SU-DHL-6 (cell line): ENCODE measurements around the gene FAM185A.
A peak's percentile ranks its signal among the peaks of the same experiment; 100 is the strongest.
"Not testable (repeated sequence)": the region's sequence is repeated elsewhere in the genome, so short reads cannot be mapped to it uniquely, and the experiment has no call there.

Experiments
- H2AFZ ChIP-seq: fragments of 200-600 bp; sonication (generic); 2 replicates; pipeline ENCODE4 v1.6.1; 2014; ENCODE audit warnings: low read depth, mild to moderate bottlenecking, moderate library complexity, mixed read lengths, antibody characterized with exemption, low read length; ENCODE audit not compliant: severe bottlenecking
- H3F3A ChIP-seq: fragments of 200-600 bp; shearing (Covaris generic); 2 replicates; pipeline ENCODE4 v1.6.0; 2016; ENCODE audit warnings: antibody characterized with exemption, mild to moderate bottlenecking; ENCODE audit not compliant: insufficient read depth
- H3K27ac ChIP-seq: fragments of 200-600 bp; sonication (generic); 2 replicates; pipeline ENCODE4 v1.5.1; 2016; ENCODE audit warnings: low read depth, mild to moderate bottlenecking, low read length, moderate library complexity, mixed read lengths
- H3K27me3 ChIP-seq: fragments of 200-600 bp; sonication (generic), shearing (Covaris generic); 2 replicates; pipeline ENCODE4 v1.6.0; 2014; ENCODE audit warnings: mild to moderate bottlenecking, low read length
- H3K36me3 ChIP-seq: fragments of 200-600 bp; sonication (generic); 2 replicates; pipeline ENCODE4 v1.6.1; 2014; ENCODE audit warnings: mild to moderate bottlenecking, low read length, mixed read lengths
- H3K4me2 ChIP-seq: fragments of 300-600, 200-600 bp; shearing (Covaris generic), sonication (generic); 2 replicates; pipeline ENCODE4 v1.6.0; 2014; ENCODE audit warnings: low read length, low read depth, mild to moderate bottlenecking; ENCODE audit not compliant: poor library complexity, severe bottlenecking
- H3K4me3 ChIP-seq: fragments of 200-600 bp; sonication (generic); 2 replicates; pipeline ENCODE4 v1.5.1; 2014; ENCODE audit warnings: antibody characterized with exemption, low read length, mild to moderate bottlenecking, mixed read lengths; ENCODE audit not compliant: insufficient read depth, poor library complexity, severe bottlenecking
- H3K79me2 ChIP-seq: fragments of 200-600 bp; sonication (generic); 2 replicates; pipeline ENCODE4 v1.6.1; 2014; ENCODE audit warnings: mild to moderate bottlenecking, low read length, moderate library complexity; ENCODE audit not compliant: insufficient read depth
- H3K9ac ChIP-seq: fragments of 200-600 bp; sonication (generic); 2 replicates; pipeline ENCODE4 v1.7.0; 2014; ENCODE audit warnings: mild to moderate bottlenecking, low read length
- H3K9me2 ChIP-seq: fragments of 200-600 bp; sonication (generic); replicated peaks from 2 replicates; pipeline ENCODE4 v1.6.1; 2014; ENCODE audit warnings: low read length; ENCODE audit not compliant: insufficient read depth
- H3K9me3 ChIP-seq: fragments of 200-600 bp; sonication (generic); 2 replicates; pipeline ENCODE4 v1.6.1; 2014; ENCODE audit warnings: low read length, mixed read lengths; ENCODE audit not compliant: insufficient read depth
- H4K20me1 ChIP-seq: fragments of 200-600 bp; sonication (generic); 2 replicates; pipeline ENCODE4 v1.6.1; 2014; ENCODE audit warnings: low read depth, mild to moderate bottlenecking, antibody characterized with exemption, low read length, moderate library complexity, mixed read lengths

Gene FAM185A

GRCh38 chr7:102729670-102730069 is 19.1 kb upstream of the FAM185A start:
- not testable (repeated sequence) for H3K27me3 ChIP-seq, H3K4me2 ChIP-seq, H3K27ac ChIP-seq, H3K4me3 ChIP-seq, H3F3A ChIP-seq, H3K36me3 ChIP-seq, H4K20me1 ChIP-seq, H3K9me2 ChIP-seq, H2AFZ ChIP-seq, H3K79me2 ChIP-seq, H3K9me3 ChIP-seq, H3K9ac ChIP-seq

- H3K36me3 ChIP-seq, H2AFZ ChIP-seq, H3K79me2 ChIP-seq, H3K27me3 ChIP-seq, H3K4me2 ChIP-seq, H4K20me1 ChIP-seq, H3K4me3 ChIP-seq, H3K9me2 ChIP-seq, H3K27ac ChIP-seq, H3K9ac ChIP-seq, H3F3A ChIP-seq, H3K9me3 ChIP-seq: not testable (repeated sequence)
Measured at GRCh38 chr7:102730431-102730830, 18.4 kb upstream of the FAM185A start.

DNA sequence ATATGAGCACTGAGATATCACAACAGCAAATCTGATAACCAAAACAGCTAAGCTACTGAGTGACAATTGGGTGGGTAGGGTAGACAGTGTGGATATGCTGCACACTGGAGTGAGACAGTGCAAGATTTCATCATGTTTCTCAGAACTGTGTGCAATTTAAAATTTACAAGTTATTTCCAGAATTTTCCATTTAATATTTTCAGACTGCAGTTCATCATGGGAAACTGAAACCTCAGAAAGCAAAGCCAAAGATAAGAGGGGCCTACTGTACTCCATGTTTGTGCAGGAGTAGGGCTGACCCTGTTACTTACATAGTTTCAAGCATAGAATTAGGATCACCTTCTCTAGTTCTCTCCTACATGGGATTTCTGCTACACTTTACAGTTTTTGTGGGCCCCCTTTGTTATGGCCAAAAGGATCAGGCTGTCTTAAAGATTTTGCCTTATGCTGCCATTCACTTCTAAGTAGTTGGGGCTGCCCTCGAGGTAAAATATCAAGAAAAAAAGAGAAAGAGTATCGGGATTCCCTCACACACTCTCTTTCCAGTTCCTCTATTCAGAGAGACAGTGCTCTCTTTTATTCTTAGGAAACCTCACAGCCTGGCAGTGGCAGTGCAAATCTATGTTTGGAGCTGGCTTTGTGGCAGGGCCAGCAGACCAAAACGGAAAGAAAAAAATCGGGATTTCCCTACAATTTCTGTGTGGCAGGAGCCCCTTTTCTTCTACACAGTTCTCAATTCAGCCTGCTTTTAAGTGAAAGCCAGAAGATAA is 6.6 kb upstream of the FAM185A start:
- H3K4me2 ChIP-seq, result not testable (repeated sequence)

DNA sequence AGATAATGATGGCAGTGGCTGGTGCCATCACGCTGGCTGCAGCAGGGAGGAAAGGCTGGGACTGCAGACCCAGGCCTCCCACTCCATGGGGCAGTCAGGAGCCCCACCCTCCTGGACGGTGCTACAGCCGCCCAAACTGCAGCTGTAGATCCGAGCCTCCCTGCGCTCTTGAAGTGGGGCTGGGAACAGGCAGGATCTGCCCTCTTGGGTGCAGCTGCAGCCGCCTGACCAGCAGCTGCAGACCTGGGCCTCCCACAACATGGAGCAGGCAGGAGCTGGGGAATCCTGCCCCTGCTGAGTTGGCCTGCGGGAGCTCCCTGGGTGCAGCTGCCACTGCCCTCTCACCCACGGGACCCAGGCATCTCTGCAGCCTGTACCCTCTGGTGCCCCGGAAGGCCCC is 4.9 kb upstream of the FAM185A start:
- H3K9me3 ChIP-seq, result not testable (repeated sequence)

More for the DNA sequence above, 6.6 kb upstream of the FAM185A start:
- not testable (repeated sequence) for H3K9ac ChIP-seq, H3K4me3 ChIP-seq, H3K27ac ChIP-seq, H3K36me3 ChIP-seq, H3K27me3 ChIP-seq, H3K9me2 ChIP-seq, H3F3A ChIP-seq, H3K79me2 ChIP-seq, H3K9me3 ChIP-seq, H4K20me1 ChIP-seq, H2AFZ ChIP-seq

DNA sequence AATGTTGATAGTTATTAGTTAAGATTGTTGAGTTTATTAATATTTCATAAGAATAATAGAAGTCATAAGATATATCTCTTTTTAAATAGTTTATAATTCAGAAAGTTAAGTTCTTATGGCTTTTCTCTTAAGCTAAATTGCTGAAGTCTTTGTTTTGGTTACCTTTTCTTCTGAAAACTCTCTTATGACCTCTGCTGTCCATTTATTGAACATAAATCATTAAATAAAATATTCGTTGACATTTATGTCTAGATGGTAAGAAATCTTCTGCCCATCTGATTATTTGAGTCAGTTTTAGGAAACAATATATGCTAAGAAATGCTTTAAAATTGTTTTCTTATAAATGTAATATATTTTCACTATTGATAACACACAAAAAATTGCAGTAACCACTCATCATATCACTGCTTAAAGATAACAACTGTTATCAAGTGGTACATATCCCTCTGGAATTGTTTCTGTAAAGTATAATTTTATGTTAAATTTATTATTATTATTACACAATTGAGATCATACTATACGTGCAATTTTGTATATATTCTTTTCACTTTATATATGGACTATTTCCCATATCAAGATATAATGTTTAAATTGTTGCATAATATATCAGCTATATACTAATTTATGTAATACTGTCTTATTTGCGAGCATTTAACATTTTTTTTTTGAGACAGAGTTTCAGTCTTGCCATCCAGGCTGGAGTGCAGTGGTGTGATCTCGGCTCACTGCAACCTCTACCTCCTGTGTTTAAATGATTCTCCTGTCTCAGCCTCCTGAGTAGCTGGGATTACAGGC is 3.1 kb upstream of the FAM185A start:
- not testable (repeated sequence) for H3K79me2 ChIP-seq, H3K36me3 ChIP-seq, H3K9me2 ChIP-seq, H3K9ac ChIP-seq, H3K9me3 ChIP-seq, H3K27me3 ChIP-seq, H3K27ac ChIP-seq, H3K4me3 ChIP-seq, H4K20me1 ChIP-seq, H2AFZ ChIP-seq, H3K4me2 ChIP-seq, H3F3A ChIP-seq

More for the DNA sequence above, 4.9 kb upstream of the FAM185A start:
- not testable (repeated sequence) for H3K4me2 ChIP-seq, H3K4me3 ChIP-seq, H3K27ac ChIP-seq, H3F3A ChIP-seq, H3K79me2 ChIP-seq, H4K20me1 ChIP-seq, H3K9ac ChIP-seq, H3K36me3 ChIP-seq, H2AFZ ChIP-seq, H3K27me3 ChIP-seq, H3K9me2 ChIP-seq

- not testable (repeated sequence) for H4K20me1 ChIP-seq, H3K27me3 ChIP-seq, H3K9me3 ChIP-seq, H3K79me2 ChIP-seq, H3K27ac ChIP-seq, H3F3A ChIP-seq, H3K9me2 ChIP-seq, H3K36me3 ChIP-seq
- peak overlapping the region; percentile 57 for H3K4me3 ChIP-seq
- H2AFZ ChIP-seq, result peak overlapping the region; percentile 82
- peak overlapping the region; percentile 73 for H3K9ac ChIP-seq
- peak overlapping the region; percentile 69 for H3K4me2 ChIP-seq
Measured at GRCh38 chr7:102749445-102749786, 617 bp downstream of the FAM185A start.

DNA sequence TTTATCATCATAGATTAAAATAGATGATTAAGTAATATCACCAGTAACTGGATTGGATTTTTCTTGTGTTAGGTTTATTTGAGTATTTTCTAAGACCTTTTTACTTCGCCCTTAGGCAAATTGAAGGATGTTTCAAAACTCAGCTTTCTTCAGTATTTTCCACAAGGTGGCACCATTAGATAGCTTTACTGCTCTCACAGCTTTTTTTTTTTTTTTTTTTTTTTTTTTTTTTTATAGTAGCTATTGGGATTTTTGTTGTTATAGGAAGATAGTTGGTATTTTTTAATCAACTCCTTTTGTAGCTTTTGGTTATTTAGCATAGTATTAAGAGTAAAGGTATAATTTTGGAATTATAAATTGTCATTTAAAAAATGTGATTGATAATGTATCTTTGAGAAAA is 9.4 kb downstream of the FAM185A start:
- not testable (repeated sequence) for H3K4me2 ChIP-seq, H2AFZ ChIP-seq, H3K9me3 ChIP-seq, H4K20me1 ChIP-seq, H3F3A ChIP-seq, H3K9me2 ChIP-seq, H3K27ac ChIP-seq, H3K9ac ChIP-seq, H3K4me3 ChIP-seq, H3K79me2 ChIP-seq, H3K36me3 ChIP-seq, H3K27me3 ChIP-seq

DNA sequence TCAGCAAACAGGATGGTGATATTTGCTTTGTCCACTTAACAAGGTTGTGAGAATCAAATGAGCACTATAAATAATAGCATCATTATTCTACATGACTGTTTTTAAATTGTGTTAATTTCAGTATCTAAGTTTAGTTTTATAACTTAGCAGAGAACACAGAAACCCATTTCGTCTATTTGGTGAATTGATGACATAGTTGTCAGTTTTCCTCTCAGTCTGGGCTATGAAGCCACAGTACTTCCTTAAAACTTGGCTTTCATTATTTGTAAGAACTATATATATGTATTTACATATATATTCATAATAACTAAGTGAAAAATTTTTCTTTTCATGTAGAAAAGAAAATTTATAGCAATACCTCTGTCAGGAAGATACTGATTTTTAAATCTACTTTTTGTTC is 11.1 kb downstream of the FAM185A start:
- not testable (repeated sequence) for H2AFZ ChIP-seq, H4K20me1 ChIP-seq, H3K27ac ChIP-seq, H3K79me2 ChIP-seq, H3K4me3 ChIP-seq, H3K27me3 ChIP-seq, H3K9me2 ChIP-seq, H3K36me3 ChIP-seq, H3K4me2 ChIP-seq, H3F3A ChIP-seq, H3K9me3 ChIP-seq, H3K9ac ChIP-seq
